Measurements from ENCODE around the gene COL16A1.

The COL16A1 gene

DNA sequence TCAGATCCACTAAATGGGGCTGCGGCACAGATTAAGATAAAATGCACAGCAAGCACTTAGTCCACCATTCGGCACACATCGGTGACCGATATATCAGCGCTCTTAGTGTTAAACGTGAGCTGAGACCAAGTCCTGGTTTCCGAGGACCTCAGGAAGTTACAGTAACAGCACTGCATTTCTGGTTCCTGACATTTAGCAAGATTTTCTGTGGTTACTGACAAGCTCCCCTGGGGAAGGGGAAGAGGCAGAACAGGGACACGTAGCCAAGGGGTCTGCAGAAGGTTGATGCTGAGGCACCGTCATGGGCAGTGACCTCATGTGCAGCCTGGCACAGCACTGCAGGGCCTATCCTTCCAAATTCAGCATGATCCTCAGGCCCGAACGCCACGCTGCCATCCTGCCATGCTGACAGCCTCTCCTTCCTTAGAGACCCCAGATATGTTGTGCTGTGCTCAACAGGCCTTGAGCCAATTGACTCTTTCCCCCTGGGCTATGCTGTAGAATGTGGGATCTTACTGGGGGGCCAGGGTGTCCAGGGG, 45.8 kb downstream of the COL16A1 start:
- no peaks in the 10 kb centered on the region for H3K36me3 ChIP-seq (ENCODE audit: control insufficient read depth, insufficient read depth, low read length)
- WGBS, 2 experiments, result 94 to 95% methylated on average over 12 of the region's 12 CpGs
- H3K4me3 ChIP-seq (ENCODE audit: insufficient read depth, low read depth, low read length), result no peak overlapping the region
- no peaks in the 10 kb centered on the region for H3K4me1 ChIP-seq (ENCODE audit: control insufficient read depth, insufficient read depth, low read length)
- H3K27me3 ChIP-seq (ENCODE audit: control insufficient read depth, insufficient read depth, low read length, poor library complexity, severe bottlenecking), result no peaks in the 10 kb centered on the region
- H3K9me3 ChIP-seq (ENCODE audit: control insufficient read depth, low read length), result no peaks in the 10 kb centered on the region
- no peak overlapping the region for H3K27ac ChIP-seq (ENCODE audit: insufficient read depth, low read depth, low read length, poor library complexity, severe bottlenecking)

DNA sequence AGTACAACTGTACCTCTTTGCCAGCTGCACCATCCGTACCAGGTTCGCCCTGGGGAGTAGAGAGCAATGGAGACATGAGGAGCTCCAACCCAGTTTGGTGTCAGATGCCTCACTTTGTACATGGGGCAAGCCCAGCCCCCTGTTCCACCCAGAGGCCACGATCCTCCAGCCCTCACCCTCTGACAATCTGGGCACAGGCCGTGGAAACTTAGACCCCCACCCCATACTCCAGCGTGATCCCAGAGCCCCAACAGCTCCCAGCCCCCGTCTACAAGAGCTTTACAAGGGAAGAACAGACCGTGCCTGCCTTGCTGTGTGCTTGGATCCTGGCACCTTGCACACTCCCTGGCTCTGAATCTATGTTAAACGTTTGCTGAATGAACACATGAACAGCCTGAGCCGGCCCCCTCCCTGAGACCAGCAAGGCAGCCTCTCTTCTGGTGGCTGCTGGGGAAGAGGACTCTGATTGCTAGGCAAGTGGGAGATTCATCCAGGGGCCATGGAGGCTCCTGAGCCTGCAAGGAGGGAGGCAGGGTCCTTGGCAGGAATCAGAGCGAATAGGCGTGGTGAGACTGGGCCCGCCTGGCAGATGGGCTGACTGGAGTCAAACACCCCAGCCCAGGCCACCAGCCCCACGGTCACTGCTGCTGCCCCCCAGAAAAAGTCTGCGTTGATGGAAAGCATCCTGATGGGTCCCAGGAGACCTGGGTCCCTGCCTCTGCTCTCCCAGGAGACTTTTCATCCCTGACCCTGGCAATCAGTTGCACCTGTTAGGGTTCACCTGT, 46.6 kb downstream of the COL16A1 start:
- Histone ChIP-seq H3K27ac (ENCODE audit: insufficient read depth, low read depth, low read length, poor library complexity, severe bottlenecking) (no peak overlapping the region), H3K4me3 (ENCODE audit: insufficient read depth, low read depth, low read length) (no peak overlapping the region), H3K27me3 (ENCODE audit: control insufficient read depth, insufficient read depth, low read length, poor library complexity, severe bottlenecking) (no peaks in the 10 kb centered on the region), H3K36me3 (ENCODE audit: control insufficient read depth, insufficient read depth, low read length) (no peaks in the 10 kb centered on the region), H3K9me3 (ENCODE audit: control insufficient read depth, low read length) (no peaks in the 10 kb centered on the region), H3K4me1 (ENCODE audit: control insufficient read depth, insufficient read depth, low read length) (no peaks in the 10 kb centered on the region)
- 92 to 93% methylated on average over 14 of the region's 14 CpGs for WGBS, 2 experiments

DNA sequence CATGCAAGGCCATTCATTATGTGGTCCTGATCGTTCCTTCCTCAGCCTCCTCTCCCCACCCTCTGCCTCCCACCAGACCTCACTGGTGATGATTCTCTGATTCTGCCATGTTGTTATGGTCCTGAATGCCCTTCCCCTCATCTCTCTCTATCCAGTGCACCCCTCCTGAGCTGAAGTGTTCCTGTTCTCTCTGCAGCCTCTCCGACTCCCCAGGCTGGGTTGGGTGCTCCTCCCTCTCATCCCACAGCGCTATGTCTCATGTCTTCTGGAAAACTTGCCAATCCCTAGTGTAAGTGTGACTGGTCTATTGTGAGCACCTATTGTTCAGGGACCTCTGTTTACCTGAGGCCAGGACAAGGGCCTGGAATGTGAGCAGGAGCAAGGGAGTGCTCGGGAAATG, 48.1 kb downstream of the COL16A1 start:
- H3K4me3 ChIP-seq (ENCODE audit: insufficient read depth, low read depth, low read length), result no peak overlapping the region
- H3K9me3 ChIP-seq (ENCODE audit: control insufficient read depth, low read length), result no peaks in the 10 kb centered on the region
- 87 to 91% methylated on average over 4 of the region's 4 CpGs for WGBS, 2 experiments
- H3K27ac ChIP-seq (ENCODE audit: insufficient read depth, low read depth, low read length, poor library complexity, severe bottlenecking), result no peak overlapping the region
- no peaks in the 10 kb centered on the region for H3K27me3 ChIP-seq (ENCODE audit: control insufficient read depth, insufficient read depth, low read length, poor library complexity, severe bottlenecking)
- H3K36me3 ChIP-seq (ENCODE audit: control insufficient read depth, insufficient read depth, low read length), result no peaks in the 10 kb centered on the region
- no peaks in the 10 kb centered on the region for H3K4me1 ChIP-seq (ENCODE audit: control insufficient read depth, insufficient read depth, low read length)

DNA sequence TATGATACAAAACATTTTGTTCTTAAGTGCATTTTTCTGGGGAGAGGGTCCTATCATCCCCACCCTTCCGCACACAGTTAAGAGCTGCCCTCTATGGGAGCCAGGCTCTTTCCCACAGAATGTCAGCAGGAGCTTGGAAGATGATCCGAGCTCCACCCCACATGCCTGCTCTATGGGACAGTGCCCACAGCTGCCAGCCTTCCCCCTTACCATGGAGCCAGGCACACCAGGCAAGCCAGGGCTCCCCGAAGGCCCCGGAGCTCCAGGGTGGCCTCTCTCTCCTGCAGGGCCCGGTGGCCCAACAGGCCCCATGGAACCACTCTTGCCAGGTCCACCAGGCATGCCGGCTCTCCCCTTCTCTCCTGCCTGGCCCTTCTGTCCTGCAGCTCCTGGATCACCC, 48.7 kb downstream of the COL16A1 start:
- no peaks in the 10 kb centered on the region for H3K4me1 ChIP-seq (ENCODE audit: control insufficient read depth, insufficient read depth, low read length)
- no peaks in the 10 kb centered on the region for H3K36me3 ChIP-seq (ENCODE audit: control insufficient read depth, insufficient read depth, low read length)
- H3K9me3 ChIP-seq (ENCODE audit: control insufficient read depth, low read length), result no peaks in the 10 kb centered on the region
- H3K27me3 ChIP-seq (ENCODE audit: control insufficient read depth, insufficient read depth, low read length, poor library complexity, severe bottlenecking), result no peaks in the 10 kb centered on the region
- 91% methylated on average over 6 of the region's 6 CpGs for WGBS, 2 experiments
- no peak overlapping the region for H3K4me3 ChIP-seq (ENCODE audit: insufficient read depth, low read depth, low read length)
- H3K27ac ChIP-seq (ENCODE audit: insufficient read depth, low read depth, low read length, poor library complexity, severe bottlenecking), result no peak overlapping the region

DNA sequence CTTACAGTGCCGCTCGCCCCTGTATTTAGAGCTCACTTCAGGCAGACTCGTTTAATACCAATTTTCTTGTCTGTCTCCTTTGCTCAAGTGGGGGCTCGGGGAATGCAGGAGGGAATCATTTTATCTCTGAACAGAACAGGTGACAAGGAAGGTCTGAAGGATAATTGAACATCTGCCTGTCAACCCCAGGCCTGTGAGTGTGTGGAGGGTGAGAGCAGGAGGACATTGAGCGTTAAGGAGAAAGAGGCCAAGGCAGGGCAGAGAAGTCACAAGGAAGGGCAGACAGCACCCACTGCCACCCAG, 49.4 kb downstream of the COL16A1 start:
- 89 to 96% methylated on average over 5 of the region's 5 CpGs for WGBS, 2 experiments
- H3K36me3 ChIP-seq (ENCODE audit: control insufficient read depth, insufficient read depth, low read length), result no peaks in the 10 kb centered on the region
- H3K9me3 ChIP-seq (ENCODE audit: control insufficient read depth, low read length), result no peaks in the 10 kb centered on the region
- H3K27me3 ChIP-seq (ENCODE audit: control insufficient read depth, insufficient read depth, low read length, poor library complexity, severe bottlenecking), result no peaks in the 10 kb centered on the region
- no peaks in the 10 kb centered on the region for H3K4me1 ChIP-seq (ENCODE audit: control insufficient read depth, insufficient read depth, low read length)
- no peak overlapping the region for H3K4me3 ChIP-seq (ENCODE audit: insufficient read depth, low read depth, low read length)
- no peak overlapping the region for H3K27ac ChIP-seq (ENCODE audit: insufficient read depth, low read depth, low read length, poor library complexity, severe bottlenecking)

DNA sequence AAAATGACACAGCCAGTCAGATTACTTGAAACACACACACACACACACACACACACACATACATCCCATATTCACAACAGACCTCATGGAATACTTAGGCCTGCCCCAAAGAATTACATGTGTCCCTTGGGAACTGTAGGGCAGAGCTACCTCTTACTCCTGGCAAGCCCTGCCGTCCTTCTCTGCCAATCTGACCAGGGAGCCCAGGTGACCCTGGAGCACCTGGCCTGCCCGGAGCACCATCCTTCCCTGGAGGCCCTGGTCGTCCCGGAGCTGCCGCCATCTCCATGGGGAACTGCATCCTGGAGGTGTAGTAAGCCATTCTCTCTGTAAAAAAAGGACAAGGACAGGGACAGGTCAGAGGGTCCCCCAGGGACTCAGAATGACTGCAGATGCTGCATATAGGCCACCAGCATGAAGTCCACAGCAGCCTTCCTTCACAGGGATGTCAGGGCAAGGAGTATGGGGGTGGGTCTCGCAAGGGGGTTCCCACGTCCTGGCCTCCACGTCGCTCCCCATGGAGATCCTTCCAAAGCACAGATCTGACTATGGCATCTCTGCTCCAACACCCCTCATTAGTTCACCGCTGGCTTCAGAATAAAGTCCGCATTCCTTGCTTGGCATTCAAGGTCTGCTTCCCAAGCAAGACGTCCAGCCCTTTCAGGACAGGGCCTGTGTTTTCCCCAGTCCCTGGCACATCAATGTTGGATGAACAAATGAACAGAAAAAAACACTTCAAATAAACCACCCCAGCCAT, 49.9 kb downstream of the COL16A1 start:
- Histone ChIP-seq H3K4me1 (ENCODE audit: control insufficient read depth, insufficient read depth, low read length) (no peaks in the 10 kb centered on the region), H3K36me3 (ENCODE audit: control insufficient read depth, insufficient read depth, low read length) (no peaks in the 10 kb centered on the region), H3K4me3 (ENCODE audit: insufficient read depth, low read depth, low read length) (no peak overlapping the region), H3K9me3 (ENCODE audit: control insufficient read depth, low read length) (no peaks in the 10 kb centered on the region), H3K27me3 (ENCODE audit: control insufficient read depth, insufficient read depth, low read length, poor library complexity, severe bottlenecking) (no peaks in the 10 kb centered on the region), H3K27ac (ENCODE audit: insufficient read depth, low read depth, low read length, poor library complexity, severe bottlenecking) (no peak overlapping the region)
- WGBS, 2 experiments, result 90 to 91% methylated on average over 12 of the region's 12 CpGs

DNA sequence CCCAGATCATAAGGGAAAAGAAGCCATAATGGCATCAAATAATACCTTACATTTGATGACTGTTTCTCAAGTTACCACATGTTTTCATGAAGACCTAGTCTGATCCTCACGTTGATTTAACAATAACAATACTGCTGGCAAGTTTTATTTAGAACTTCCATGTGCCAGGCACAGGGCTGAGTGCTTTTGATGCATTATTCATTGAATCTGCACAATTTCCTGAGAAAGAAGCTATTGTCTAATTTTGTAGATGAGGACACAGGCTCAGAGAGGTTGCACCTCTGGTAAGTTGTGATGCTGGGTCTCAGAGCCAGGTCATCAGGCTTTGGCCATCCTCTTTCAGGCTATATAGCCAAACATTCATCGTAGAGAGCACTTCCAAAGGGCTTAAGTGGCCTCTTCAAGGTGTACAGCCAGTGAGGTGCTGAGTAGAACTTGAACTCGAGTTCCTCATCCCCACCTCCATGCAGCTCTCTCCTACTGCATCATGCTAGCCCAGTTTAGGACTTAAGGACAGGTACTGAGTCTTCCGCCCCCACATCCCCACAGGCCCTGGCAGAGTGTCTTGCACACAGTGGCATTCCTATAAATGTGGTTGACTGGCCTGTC, 50.8 kb downstream of the COL16A1 start:
- WGBS, 2 experiments, result 86 to 93% methylated on average over 4 of the region's 4 CpGs
- Histone ChIP-seq H3K36me3 (ENCODE audit: control insufficient read depth, insufficient read depth, low read length) (no peaks in the 10 kb centered on the region), H3K4me1 (ENCODE audit: control insufficient read depth, insufficient read depth, low read length) (no peaks in the 10 kb centered on the region), H3K4me3 (ENCODE audit: insufficient read depth, low read depth, low read length) (no peak overlapping the region), H3K9me3 (ENCODE audit: control insufficient read depth, low read length) (no peaks in the 10 kb centered on the region), H3K27ac (ENCODE audit: insufficient read depth, low read depth, low read length, poor library complexity, severe bottlenecking) (no peak overlapping the region), H3K27me3 (ENCODE audit: control insufficient read depth, insufficient read depth, low read length, poor library complexity, severe bottlenecking) (no peaks in the 10 kb centered on the region)

DNA sequence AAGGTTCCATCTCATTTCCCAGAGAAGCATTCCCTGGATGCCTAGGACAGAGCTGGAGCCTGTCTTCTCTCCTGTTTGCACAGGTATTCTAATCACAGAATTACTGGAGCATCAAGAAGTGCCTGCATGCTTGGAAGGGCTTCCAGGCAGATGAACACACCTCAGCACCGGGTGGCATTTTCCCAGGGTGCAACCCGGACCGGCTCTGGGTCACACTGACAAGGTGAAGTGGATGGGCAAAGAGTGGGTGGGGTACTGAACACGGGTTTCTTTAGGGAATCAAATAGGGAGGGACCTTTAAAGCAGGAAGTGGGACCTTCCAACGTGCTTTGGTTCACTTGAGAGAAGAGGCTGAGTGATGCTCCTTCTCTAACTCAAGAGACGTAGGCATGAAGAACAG, 52.1 kb downstream of the COL16A1 start:
- Histone ChIP-seq H3K27ac (ENCODE audit: insufficient read depth, low read depth, low read length, poor library complexity, severe bottlenecking) (no peak overlapping the region), H3K27me3 (ENCODE audit: control insufficient read depth, insufficient read depth, low read length, poor library complexity, severe bottlenecking) (no peaks in the 10 kb centered on the region), H3K36me3 (ENCODE audit: control insufficient read depth, insufficient read depth, low read length) (no peaks in the 10 kb centered on the region), H3K4me1 (ENCODE audit: control insufficient read depth, insufficient read depth, low read length) (no peaks in the 10 kb centered on the region), H3K4me3 (ENCODE audit: insufficient read depth, low read depth, low read length) (no peak overlapping the region), H3K9me3 (ENCODE audit: control insufficient read depth, low read length) (no peaks in the 10 kb centered on the region)
- 82 to 85% methylated on average over 6 of the region's 6 CpGs for WGBS, 2 experiments

DNA sequence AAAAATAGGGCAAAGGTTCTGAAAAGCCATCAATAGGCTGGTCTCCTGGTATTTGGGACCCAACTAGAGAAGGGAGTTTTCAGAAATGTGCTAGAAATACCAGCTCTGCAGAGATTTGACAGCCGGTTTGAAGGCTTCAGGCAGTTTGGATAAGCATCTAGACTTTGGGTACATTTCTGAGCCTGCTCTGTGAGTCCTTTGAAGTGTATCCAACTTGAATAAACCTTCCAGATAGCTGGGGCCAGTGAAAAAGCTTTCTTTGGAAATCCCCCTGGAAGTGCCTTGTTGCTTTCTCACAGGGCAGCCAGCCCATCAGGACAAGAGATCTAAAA, 52.8 kb downstream of the COL16A1 start:
- Histone ChIP-seq H3K27me3 (ENCODE audit: control insufficient read depth, insufficient read depth, low read length, poor library complexity, severe bottlenecking) (no peaks in the 10 kb centered on the region), H3K27ac (ENCODE audit: insufficient read depth, low read depth, low read length, poor library complexity, severe bottlenecking) (no peak overlapping the region), H3K36me3 (ENCODE audit: control insufficient read depth, insufficient read depth, low read length) (no peaks in the 10 kb centered on the region), H3K9me3 (ENCODE audit: control insufficient read depth, low read length) (no peaks in the 10 kb centered on the region), H3K4me1 (ENCODE audit: control insufficient read depth, insufficient read depth, low read length) (no peaks in the 10 kb centered on the region), H3K4me3 (ENCODE audit: insufficient read depth, low read depth, low read length) (no peak overlapping the region)
- 86 to 93% methylated on average over 1 of the region's 1 CpG for WGBS, 2 experiments

All from ectodermal cell (in vitro differentiated cells).